NCI-H82 treated with DMSO at 0.1 percent for 48 hours (cell line): ENCODE measurements around the gene RNF150.

Experiments
- DNase-seq: peaks from one replicate; lab custom pipeline; 2025; ENCODE audit not compliant: unreplicated experiment; lab: John Stamatoyannopoulos, UW

RNF150 gene

DNA sequence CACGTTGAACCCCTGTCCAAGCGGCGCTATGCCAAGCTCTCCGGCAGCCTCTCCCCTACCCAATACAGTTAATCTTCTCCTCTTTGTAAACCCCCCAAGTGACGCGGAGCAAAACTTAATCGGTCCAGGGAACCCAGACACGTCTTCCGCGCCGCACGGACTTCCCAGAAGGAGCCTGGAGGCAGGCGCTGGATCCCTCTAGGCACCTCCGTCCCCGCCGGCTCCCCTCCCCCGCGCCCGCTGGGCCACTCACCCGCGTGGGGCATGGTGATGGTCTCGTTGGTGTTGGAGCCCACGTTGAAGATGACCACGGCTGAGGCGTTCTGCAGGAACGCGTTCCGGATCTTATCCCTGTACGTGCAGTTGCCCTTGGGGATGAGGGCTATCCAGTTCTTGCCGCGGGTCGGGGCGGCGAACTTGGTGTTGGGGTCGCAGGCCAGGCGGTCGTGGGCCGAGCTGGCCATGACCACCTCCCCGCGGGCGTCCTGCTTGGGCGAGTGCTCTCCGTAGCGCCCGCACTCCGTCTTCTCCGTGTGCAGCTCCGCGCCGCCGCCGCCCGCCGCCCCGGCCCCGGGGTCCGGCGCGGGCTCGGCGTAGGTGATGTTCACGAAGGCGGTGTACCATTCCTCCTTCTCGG lies 1.1 kb downstream of the RNF150 start:
- DNase-seq: no peak

DNA sequence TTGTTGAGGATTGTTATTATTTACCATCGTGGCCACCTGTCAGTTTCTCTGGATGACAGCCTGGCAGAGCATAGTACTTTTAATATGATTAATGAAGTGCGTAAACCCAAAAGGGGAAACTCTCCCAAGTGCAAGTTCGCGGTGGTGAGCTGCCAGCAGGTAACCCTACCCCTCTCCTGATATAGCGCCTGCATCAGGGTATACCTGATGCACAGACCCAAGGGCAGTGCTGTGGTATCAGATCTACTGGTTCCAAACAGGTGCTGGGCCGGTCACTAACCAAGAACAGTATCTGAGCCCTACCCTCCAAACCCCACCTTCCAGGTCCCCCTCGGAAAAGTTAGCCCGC lies 1.6 kb downstream of the RNF150 start:
- DNase-seq: no peak

DNA sequence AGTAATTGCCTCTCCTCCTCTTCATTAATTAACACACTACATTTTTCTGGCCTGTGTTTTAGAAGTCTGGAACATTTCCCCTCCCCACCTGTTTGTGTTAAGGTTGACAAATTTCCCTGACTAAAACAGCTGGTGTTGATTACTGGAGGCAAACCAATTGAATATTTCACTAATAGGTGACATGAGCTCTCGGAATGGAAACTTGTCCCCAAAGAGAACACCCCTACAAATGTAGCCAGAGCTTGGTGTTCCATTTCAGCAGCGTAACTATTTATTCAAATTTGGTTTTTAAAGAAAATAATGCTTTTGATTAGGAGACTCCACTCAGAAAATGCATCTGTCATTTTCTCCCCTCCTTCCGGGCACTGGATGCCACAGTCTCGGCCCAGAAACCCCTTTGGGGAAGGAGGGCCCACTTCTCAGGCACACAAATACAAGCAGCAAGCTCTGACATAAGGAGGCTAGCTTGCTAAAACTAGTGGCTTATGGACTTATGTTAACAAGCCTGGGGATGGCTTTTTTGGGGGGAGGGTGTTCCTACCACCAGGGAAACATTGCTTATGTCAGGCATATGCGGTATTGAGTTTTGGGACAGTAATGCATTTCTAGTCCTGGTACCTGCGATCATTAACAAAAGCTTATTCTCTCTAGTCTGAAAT lies 2.2 kb downstream of the RNF150 start:
- DNase-seq: no peak

DNA sequence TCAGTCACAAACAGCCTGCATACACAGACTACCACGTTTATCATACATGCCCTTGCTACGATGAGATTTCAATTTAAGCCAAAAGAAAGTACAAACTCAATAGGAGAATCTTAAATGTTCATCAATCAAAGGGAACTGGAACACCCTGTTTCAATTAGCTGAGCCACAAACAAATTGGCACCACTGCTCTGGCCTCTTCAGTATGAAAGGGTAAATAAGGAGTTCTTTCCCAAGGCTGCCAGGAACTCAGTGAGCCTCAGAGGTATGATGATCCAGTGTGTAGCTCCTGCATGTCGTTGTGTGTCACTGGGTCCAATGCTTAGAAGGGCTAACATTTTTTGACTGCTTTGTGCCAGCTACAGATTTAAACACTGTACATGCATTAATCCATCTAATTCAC lies 5.4 kb downstream of the RNF150 start:
- DNase-seq: no peak

DNA sequence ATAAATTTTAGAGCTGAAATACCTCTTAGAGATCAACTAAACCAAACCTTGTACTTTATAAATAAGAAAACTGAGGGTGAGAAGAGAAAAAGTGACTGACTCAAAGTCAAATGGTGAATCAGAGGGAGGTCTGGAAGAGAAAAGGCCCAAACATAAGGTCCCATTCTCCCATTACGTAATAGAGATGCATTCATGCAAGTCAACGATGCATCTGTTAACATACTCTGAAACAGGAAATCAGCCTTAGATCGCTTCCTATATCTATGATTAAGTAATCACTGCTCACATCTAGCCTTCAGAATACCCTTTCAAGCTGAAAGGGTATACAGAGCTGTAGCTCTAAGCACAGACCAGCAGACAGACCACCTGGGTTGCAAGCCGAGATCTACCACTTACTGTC lies 6.5 kb downstream of the RNF150 start:
- DNase-seq: no peak

DNA sequence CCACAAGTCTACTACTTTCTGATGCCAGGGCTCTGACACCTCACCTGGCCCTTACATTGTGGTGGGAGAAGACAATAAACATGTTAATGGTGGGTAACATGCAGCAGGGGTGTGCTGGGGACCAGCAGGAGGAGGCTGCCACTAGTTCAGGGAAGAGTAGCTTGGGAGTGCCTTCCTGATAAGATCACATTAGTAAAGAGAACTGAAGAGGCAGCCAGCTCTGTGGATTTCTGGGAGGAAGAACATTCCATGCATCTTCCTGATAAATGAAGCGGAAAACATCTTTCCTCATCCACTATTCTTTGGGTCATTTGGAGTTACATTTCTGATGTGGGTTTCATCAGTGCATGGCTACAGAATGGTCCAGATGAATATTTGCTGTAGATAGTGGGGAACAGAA lies 9.0 kb downstream of the RNF150 start:
- no peak for DNase-seq

DNA sequence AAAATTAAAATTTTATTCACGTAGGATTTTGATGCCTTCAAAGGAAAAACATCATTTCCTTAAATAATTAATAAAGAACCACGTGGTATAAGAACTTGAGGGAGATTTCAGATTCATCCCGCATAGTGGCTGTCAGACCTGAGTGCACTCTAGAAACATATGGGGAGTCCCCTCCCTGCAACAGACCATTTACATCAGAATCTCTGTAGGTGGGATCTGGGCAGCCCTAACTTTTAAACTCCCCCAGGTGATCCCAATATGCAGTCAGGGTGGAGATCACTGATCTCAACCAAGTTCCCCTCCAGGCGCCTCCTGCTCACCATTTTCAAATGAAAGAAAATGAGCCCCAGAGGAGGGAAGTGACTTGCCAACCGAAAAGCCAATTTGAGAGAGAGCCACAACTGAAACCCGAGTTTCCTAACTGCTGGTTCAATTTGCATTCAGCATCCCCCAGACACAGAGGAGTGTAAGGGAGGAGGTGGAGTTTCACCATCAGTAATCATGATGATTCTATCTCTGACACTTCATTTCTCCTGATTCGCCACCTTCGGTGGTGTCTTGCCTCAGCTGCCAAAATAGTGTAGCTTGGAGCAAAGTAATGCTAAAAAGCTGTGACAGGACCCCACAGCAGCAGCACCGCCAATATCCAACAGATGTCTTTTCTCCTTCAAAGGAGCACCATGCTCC lies 11.4 kb downstream of the RNF150 start:
- no peak for DNase-seq

DNA sequence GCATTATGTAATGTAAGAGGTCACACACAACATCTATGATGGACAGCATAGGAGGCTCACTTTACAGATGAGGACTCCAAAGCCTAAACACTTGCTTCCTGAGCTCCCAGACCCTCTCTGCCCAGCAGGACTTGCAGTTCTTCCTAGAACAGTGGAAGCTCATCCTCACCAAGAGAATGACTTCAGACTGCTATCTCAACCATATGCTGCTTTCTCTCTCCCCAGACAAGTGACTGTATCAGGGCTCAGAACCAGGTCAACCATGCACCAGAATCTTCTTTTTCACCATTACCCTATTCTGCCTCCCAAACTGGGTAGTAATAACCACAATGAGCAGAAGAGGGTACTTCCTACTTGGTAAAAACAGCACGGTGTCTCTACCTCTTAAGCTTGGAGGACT lies 12.2 kb downstream of the RNF150 start:
- no peak for DNase-seq

DNA sequence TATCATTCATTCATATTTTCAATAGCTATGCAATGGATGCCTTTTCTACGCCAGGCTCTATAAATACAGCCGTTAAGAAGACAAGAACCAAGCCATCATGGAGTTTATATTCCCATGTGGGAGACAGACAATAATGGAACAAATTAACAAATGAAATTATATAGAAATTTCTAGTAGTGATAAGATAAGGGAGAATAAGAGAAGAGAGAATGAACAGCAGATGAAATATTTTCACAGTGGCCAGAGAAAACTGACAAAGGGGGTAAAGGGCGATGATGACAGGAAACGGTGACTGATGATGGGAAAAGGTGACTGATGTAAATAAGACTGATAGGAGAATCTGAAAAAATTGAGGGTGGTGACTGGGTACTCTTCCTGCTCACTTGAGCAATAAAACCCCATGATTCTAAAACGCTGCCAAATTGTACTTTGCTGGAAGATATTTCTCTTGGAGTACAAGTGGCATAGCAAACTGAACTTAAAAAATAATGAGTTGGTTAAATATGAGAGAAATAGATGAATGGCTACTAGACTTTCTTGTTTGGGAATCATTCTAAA lies 13.2 kb downstream of the RNF150 start:
- no peak for DNase-seq

DNA sequence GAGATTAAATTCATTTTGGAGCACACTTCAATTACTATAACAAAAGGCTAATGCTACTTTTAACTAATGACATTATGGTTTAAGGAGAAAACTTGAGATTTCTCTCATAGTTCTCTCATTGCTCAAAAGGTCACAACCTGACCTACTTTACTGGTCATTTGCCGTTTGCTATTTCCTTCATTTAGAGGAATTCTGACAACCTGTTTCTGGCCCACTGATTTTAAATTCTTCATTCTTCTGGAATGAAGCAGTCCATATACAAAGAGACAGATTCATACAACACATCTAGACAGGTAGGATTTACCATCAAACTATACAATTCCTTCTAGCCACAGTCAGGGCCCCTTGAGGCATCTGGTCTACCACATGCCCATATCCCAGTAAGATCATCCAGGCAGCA lies 14.2 kb downstream of the RNF150 start:
- no peak for DNase-seq

DNA sequence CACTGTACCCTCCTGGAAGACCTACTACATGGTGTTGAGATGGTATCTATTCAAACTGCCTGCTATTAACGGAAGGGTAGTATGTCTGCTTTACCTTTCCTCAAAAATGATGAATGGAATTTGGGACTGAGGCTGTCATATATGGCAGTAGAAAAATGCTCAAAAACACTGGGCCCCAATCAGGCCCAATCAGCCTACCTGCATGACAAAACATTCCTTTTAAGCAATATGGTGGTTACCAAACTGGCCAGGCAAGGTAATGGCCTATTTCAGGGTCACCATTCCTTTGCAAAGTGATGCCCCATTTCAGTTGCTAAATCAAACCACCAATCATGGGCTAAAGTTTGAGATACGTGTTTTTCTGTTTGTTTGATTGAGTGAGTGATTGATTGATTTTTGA lies 14.9 kb downstream of the RNF150 start:
- DNase-seq: no peak

DNA sequence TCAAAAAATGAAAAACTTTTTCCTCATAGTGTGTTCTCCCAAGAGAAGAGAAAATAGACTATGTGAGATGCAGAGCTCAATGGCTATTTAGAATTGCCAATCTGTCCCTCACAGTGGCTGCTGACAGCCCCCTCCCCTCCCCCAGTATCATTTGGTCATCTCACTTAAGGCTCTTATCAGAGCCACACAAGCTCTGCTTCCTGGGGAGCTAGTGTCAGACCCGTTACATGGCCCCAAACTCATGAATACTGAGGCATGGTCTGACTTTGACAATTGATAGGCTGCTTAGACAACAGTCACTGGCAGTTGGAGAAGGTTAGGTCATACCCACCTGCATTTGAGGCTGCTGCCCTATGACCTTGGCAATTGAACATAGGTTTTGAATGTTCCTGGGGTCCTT lies 15.3 kb downstream of the RNF150 start:
- no peak for DNase-seq

DNA sequence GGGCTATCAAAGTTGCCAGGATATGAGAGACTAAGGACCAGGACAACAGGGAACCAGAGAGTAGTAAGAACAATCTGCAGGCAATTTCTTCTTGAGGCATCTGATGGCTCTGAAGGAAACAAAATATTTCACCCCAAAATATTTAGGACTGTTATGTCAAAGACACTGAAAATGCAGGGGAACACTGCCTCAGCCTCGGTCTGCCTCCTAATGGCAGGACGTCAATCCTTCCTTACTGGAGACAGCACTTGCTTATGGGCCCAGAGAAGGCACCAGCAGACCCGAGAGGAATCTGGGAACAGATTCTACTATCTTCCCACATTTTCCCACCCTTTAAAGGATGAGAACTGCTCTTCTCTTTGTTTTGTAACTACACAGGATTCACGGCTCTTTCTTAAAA lies 23.3 kb downstream of the RNF150 start:
- no peak for DNase-seq

DNA sequence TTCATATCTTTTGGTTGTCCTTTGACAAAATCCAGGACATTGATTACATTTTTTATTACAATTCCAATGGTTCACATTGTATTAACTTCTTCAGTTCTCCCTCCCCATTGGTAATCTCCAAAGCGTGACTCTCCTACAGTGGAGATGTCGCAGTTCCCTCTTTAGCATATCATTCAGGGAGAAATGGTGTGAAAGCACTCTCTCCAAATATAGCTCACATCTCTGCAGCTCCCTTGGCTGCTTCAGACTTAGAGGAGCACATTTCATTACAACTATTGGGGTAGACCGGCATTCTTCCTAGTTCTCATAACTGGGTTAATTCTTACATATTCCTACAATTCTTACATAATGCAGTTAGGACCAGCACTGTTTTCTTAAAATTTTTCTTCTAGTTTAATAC lies 25.3 kb downstream of the RNF150 start:
- DNase-seq: no peak

DNA sequence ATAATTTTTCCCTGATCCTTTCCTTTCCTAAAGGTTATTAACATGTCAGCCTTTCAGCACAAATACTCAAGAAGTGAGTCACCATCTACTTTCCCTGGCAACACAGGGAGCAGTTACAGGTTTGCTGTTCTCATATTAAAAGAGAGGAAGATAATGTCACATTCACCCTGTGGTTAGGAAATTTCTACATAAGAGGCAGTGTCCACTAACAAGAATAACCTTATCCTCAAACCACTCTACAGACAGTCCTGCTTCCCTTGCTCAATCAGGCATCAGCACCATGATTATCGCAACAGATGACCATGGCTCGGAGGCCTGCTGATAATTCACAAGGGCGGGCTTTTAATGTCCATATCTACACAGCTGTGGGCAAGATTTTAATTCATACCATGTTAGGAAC lies 30.9 kb downstream of the RNF150 start:
- no peak for DNase-seq

DNA sequence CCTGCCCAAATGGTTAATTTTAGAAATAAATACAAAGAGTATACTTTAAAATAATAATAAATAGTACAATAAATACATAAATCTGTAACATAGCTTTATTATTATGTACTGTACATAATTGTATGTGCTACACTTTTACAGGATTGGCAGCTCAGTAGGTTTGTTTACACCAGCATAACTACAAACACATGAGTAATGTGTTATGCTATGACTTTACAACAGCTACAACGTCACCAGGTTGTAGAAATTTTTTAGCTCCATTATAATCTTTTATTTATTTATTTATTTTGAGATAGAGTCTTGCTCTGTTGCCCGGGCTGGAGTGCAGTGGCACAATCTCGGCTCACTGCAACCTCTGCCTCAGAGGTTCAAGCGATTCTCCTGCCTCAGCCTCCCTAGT lies 31.8 kb downstream of the RNF150 start:
- DNase-seq: no peak

DNA sequence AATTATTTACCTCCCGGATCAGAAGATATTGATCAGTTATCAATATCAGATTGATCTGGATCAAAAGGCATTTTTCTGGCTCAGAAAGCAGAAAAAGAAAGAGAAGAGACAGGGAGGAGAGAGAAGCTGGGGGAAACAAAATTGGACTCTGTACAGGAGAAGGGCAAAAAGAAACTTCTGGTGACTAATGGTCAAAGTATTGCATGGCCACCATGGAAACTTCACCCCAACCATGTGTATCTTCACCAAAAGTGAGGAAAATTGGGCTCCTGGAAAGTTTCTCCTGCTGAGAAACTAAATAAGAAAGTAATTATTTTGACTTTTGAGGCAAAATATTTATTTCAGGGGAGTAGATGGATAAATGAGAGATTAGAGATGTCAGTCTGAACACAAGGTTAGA lies 33.9 kb downstream of the RNF150 start:
- DNase-seq: no peak

DNA sequence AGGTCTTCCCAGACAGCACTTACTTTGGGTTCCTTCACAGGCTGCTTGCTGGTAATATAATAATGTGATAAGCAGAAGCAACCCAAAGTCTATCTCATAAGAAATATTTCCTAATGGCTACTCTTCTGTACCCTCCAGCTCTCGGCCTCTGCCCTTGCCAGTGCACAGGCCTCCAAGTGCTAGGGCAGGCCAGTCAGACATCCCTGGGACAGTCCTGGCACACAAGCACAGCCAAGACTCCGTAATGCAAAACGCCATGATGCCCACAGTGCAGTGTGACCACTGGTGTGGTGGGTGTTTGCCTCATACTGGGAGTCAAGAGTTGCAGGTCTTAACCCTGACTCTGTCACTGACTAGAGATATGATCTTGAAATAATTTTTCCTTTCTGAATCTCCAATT lies 35.1 kb downstream of the RNF150 start:
- DNase-seq: no peak

DNA sequence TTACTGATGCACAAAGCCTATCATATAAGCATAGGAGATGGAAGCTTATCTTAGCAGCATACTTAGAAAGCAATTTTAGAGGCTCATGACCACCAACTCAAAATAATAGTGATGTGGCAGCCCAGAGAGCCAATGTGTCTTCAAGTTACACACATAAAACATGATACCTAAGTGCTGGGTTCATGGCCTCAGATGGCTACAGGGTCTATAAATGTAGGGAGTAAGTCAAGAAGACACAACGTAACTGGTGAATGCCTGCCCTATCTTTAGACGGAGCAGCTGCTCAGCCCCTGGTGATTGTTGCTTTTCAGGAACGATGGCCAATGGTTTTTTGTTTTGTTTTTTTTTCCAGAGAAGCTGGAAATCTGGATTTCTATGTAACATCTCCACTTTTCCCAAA lies 42.8 kb downstream of the RNF150 start:
- no peak for DNase-seq

DNA sequence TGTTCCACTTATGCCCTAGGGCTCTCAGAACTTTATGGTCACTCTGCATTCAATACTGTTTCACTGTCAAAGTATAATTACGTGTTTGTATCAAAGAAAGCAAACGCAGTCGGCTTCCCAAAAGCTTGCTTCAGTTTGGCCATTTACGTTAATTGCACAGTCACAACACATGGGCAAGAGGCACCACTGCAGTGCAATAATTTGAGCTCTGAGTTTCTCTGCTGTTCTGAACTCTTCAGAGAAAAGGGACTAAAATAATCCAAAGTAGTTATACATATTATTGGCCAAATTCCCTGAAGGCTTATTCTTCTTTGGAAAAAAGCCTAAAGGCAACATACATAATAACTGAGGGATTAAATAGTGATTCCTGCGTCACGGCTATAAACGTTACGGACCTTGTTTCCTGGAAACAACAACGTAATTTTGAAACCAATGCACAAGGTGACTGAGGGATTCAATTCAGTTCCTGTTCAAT lies 51.3 kb downstream of the RNF150 start:
- no peak for DNase-seq

DNA sequence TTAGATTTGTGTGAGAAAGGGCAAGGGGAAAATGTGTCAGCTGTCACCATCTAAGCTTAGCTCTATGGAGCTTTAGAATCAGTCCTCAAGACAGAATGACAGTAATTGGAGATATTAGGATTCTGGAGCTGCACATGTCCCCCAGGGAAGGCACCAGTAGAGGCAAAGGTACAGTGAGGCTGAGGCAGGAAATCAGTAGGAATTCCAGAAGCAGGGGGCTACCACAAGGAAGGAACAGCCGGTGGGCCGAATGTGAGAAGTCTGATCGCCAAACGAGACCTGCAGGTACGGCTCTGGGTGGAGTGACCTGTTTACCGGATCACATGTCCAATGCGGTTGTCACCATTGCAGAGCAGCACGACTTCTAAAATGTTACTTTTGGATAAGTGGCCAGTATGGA lies 52.6 kb downstream of the RNF150 start:
- no peak for DNase-seq

DNA sequence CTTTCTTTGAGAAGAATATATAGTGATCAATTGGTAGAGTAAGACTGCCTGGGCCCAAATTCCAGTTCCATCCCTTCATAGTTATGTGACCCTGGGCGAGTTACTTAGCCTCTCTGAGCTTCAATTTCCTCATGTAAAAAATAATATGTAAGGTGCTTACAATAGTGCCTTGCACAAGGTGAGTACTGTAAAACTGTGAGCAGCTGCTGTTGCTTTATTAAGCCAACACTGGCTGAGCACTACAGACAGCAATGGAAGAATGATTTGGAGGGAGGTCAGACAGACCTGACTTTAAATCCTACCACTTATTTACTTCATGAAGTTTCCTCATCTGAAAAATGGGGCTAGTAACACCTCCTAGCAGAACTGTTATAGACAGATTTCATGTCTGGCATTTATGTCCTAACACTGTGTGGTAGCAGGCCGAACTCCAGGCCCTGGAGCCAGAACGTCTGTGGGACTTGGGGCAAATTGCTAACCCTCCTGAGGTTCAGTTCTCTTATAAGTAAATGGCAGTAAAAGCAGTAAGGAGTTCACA lies 53.8 kb downstream of the RNF150 start:
- no peak for DNase-seq
